OCI-M2 (cell line): Measurements from ENCODE around the gene GBGT1.
"Not testable (repeated sequence)": the region's sequence is repeated elsewhere in the genome, so short reads cannot be mapped to it uniquely, and the experiment has no call there.

Source experiments
- DNase-seq: peaks from one replicate; lab custom pipeline; 2025; ENCODE audit not compliant: unreplicated experiment; lab: John Stamatoyannopoulos, UW

The GBGT1 gene

DNA sequence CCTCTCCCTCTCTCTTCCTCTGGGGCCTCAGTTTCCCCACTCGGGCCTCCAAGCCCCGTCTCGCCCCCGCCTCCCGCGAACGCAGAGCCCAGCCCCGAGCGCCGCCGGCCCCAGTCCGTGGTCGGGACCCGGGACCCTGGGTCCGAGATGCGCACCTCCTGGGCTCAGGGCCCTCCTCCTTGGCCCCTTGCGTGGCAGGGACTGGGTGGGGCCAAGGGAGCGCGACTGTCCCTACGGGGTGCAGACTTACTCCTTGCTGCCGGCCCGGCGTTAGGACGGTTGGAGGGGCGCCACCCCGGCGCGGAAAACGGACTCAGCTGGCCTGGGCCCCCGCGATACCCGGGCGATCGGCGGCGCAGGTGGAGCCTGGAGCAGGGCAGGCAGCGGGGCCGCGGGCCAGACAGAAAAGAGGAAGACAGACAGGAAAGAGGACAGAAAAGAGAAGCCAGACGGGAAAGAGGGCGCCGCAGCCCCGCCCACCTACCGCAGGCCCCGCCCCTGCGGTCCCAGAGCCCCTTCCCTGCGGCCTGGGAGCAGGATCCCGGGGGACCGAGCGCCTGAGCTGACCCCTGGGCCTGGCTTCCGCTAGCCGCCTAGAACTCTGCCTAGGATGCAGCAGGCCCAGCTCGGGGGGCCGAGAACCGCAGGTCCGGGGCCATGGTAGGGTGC is at the start of gene GBGT1:
Gene GBGT1, minus strand, starts transcription at position 411 of the 669 bp plus-strand sequence. CDS start 1,502 bp downstream, outside the sequence.
- peak; percentile 18 for DNase-seq

DNA sequence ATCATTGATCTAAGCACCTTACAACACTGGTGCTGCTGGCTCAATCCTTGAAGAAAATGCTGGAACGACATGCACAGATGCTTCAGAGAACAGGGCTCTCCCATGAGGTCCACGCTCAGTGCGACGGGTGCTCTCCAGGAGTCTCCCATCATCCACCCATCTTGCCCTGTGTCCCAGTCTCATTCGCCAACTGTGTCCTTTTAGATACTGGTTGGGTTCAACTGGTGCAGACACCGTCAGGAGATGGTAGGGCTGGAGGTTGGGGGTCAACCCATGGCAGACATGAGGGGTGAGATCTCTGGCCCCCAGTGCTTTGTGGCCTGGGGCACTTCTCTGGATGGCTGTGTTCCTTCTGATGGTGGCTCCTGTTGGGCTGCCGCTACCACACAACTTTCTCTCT is 46.9 kb upstream of the GBGT1 start:
- no peak for DNase-seq

DNA sequence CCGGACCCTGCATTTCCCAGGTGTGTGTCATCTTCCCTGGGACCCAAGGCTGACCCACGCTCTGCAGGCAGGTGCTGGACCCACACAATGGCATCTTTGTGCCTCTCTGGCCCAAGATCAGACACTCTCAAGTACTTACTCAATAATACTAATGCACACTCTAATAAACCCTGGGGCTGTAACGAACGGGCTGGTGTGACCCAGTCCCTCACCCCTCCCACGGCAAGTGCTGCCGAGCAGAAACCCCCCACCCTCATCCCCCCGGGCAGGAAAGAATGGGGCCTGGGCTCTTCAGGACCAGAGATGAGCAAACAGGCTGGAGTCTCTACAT is 46.5 kb upstream of the GBGT1 start:
- DNase-seq, result no peak

DNA sequence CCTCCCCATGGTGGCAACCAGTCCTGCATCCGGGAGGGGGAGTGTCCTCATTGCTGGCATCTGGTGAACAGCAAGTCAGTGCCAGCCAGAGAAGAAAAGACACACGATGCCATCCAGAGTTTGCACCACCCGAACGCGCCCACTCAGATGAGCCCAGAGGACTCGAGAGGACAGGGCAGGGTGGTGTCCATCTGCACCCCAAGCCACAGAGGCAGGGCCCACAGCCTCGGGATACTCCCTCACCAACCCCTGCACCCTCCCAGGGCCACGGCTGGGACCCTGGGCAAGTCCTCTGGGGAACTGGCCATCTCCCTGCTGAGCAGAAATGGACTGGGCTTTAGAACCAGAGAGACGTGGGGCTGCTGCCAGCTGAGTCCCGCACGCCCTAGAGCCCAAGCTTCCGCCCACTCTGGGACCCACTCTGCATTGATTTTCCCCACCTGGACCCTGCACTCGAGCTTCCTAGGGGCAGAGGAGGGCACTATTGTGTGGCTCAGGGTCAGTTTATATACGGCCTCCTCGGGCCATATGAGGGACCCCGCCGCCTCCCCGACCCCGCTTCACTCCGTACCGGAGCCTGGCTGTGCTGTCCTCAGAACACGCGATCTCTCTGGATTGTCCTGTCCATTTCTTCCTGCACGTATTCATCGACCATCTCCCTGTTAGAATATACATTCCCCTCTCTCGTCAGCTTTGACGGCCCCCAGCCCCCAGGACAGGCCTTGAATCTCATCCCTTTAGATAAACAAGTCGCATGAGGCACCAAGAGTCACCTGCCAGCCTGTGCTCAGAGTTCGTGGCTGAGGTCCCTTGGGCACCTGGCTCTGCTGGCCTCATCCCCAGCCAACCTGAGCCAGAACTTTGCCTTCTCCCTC is 45.9 kb upstream of the GBGT1 start:
- not testable (repeated sequence) for DNase-seq

DNA sequence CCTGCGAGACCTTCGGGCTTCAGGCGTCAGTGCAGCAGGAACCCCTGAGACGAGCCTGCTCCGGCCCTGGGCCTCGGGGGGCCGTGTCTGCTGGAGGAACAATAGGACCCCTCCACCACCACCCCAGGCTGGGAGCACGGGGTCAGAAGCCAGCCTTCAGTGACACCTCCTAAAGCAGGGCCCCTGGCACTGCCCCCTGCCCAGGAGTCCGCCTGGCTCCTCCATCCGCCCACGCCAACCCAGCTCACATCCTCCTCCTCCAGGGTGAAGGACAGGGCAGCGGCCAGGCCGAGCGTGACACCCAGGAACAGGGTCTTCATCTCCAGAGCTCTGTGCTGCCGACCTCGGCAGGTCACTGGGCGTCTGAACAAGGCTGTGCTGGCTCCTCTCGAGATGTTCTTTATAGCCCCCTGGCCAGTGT is 45.2 kb upstream of the GBGT1 start, which contains the start of gene OBP2B:
Gene OBP2B, minus strand, starts transcription at position 371 of the 421 bp plus-strand sequence. Its CDS starts 51 bp downstream, at position 320.
- DNase-seq, result not testable (repeated sequence)

DNA sequence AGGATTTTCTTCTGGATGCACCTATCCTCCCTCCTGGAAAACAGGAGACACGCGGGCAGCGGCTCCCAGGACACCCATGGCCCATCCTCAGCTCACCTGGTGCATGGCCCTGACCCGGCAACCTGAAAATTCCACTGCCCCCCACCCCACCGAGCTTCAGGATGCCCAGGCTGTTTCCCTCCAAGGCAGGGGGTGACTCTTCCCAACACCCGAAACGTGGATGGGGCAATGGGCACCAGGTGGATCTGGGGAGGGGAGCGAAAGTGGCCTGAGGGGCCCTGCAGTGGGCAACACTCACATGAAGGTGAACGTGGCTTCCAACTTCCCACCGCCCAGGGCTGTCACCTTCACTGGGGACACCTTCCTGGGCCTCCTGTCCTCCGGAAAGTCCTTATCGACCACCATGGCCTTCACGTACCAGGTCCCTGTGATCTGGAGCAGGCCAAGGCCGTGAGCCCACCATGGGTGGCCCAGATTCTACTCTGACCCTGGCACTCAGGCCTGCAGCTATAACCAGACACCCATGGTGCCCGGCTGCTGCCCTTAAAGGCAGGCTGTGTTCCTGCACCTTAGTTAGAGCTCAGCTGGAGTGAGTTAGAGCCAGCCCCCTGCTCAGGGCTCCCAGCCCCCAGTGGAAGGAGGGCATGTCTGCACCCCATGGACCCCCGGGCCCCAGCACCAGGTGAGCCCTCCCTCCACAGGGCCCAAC is 44.6 kb upstream of the GBGT1 start:
- DNase-seq, result not testable (repeated sequence)

DNA sequence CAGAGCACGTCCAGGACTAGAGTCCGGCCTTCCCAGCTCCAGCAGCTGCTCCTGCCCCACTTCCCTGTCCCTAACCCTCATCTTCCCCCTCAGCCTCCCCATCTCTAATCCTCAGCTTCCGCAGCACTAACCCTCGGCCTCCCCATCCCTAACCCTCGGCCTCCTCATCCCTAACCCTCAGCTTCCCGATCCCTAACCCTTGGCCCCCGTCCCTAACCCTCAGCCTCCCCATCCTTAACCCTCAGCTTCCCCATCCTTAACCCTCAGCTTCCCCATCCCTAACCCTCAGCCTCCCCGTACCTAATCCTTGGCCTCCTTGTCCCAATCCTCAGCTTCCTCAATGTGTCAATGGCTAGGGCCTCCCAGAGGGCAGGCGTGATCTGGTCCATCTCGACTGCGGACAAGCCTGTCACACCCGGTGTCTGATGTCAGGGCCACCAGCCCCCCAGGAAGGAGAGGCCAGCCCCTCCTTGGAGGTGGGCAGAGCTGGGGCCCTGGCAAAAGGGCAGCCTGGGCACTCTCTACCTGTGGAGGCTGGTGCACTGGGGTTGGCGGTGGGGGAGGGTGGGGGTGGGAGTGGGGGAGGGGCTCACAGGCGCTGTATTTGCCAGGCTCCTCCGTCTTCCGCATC is 43.9 kb upstream of the GBGT1 start:
- no peak for DNase-seq

DNA sequence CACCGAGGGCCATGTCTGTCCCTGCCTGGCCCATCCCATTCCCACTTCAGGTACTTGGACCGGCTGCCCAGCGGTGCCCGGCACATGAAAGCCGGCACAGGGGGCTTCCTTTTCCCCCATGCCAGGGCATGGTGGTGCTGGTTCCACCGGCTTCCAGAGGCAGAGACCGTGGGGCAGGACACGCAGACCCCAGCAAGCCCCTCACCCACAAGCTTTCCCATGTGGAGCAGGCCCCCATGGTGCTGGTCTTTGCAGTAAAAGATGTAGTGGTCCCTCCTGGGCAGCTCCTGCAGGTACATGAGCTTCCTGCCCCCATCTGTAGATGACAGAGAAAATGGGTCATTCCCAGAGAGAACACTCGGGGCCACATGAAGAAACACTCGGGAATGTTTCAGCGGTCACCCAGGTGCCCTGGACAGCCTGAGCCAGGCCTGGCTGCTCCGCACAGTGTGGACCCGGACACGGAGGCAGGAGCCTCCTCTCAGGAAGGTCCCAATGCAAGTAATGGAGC is 43.4 kb upstream of the GBGT1 start:
- no peak for DNase-seq

DNA sequence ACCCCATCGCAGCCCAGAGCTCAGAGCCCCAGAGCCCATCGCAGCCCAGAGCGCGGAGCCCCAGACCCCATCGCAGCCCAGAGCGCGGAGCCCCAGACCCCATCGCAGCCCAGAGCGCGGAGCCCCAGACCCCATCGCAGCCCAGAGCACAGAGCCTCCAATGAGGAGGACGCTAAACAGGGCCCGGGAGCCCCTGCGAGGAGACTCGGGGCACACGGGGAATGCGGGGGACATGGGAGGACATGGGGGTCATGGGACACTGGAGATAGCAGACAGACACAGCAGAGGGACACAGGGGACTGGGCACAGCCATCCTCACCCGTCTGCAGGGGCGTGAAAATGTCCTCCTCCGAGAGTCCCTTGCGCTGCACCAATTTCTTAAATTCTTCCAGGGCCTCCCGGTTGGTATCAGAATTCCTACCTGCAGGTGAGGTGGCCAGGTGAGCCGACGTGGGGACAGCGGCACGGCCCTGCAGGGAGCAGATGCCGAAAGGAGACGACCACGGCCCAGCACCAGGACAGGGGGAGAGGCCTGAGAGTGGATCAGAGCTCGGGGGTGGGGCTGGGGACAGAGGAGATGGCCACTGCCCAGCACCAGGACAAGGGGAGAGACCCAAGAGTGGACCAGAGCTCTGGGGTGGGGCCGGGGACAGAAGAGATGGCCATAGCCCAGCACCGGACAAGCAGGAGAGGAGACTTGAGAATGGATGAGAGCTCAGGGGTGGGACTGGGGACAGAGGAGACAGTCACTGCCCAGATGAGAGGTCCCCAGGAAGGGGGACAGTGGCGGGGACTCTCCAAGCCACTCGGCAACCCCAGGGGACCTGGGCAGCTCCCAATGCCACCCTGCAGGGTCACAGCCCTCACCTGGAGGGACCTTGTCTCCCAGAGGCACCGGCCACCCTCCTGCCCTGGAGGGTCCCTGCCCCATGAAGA is 42.5 kb upstream of the GBGT1 start:
- DNase-seq, result no peak

DNA sequence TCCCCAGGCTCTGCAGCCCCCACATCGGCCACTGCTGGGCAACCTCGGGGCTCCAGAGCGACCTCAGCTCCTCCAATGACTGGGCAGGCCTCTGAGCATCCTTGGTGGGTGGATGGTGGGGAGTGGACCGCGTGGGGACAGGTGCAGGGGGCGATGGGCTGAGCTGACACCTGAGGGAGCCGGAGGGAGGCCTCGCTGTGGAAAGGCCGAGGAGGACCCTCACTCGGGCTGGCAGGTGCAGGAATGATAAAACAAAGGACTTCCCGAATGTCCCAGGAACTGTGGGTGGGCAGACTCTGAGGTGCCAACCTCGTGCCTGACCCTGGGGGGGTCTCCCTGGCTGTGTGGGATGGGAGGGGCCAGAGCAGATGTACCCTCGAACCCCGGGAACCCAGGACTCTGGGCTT is 41.8 kb upstream of the GBGT1 start:
- not testable (repeated sequence) for DNase-seq

DNA sequence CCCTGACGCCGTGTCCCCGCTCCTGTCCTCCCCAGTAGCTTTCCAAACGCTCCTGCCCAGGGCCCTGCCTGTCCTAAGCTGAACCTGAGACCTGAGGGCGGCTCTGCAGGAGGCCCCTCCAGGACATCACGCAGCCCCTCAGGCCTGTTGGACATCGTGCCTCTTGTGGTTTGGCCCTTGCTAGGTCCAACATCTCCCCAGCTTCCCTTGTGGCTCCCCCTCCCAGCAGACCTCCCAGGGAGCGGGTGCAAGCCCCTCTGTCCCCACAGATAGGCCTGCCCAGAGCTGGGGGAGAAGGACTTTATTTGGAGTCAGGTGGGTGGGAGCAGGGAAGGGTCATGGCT is 41.3 kb upstream of the GBGT1 start:
- no peak for DNase-seq

DNA sequence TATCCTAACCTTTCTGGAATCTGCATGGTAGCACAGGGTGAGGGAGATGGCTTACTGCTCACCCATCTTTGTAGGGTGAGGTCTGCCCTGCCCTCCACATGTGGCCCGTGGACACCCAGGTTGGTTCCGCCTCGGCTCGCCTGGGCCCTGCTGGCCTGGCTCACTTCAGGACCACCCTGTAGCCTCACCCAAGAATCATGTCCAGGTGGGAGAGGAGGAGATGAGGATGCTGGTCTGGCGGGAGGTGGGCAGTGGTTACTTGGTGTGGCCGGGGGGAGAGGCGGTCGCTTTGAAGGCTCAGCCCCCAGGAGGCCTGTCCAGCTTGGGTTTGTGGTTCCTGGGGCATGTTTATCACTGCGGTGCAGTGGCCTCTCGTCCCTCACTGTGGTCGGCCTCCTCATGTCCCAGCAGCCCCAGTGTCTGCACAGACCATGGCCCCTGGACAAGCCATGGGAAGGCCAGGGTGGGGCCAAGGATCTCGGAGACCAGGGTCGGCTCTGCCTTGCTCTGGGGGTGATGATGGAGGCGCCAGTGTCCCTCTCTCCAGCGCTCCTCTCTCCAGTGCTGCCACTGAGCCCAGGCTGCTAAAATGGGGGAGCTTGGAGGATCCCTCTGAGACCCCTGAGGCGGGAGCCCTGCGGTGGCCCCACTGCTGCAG is 40.8 kb upstream of the GBGT1 start:
- DNase-seq, result no peak

DNA sequence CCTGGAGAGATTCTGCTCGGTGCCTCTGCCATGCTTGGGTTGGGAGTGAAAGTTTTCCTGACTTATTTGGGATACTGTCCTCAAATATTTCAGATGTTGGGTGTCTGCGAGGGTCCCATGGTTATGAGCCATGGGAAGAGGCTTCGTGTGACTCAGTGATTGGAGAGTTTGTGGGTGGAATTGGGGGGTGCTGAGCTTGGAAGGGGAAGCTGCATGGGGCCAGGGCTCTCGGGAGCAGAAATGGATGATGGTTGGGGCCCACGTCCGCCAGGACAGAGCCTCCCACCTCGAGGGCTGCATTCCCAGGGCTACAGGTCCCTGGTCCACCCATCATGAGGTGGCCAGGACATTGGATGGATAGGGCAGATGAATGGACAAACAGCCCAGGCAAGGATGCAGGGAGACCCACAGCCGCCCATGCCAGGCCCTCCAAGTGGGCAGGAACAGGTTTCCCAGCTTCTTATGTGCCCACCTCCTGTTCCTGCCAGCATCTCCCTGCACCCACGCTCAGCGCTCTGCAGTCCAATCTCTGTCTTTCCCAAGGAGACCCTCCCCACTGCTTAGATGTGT is 39.9 kb upstream of the GBGT1 start:
- no peak for DNase-seq

DNA sequence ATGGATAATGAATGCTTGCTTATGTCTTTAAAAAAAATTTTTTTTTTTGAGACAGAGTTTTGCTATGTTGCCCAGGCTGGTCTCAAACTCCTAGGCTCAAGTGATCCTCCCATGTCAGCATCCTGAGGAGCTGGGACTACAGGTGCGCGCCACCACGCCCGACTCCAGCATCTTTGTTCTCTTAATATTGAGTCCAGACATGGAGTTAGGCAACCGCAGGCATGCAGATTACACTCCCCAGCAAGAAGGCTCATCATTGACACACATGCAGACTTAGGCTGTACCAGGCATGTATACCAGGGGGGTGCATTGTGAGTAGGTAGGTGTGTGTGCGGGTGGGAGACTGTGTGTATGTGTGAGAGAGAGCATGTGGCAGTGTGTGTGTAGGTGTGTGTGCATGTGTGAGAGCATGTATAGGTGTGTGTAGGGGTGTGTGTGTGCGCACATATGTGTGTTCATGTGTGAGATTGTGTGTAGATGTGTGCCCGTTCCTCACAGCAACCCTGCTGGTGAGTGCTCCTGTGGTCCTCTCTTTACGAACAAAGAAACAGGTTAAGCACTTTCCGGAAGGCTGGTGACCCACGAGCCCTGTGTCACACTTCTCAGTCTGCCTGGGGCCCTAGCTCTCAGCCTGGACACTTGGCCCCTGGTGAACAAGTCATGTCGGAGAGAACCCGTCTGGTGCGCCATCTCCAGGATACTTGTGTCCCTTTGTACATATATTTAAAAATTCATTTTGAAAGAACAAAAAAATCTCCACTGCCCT is 39.2 kb upstream of the GBGT1 start:
- no peak for DNase-seq

DNA sequence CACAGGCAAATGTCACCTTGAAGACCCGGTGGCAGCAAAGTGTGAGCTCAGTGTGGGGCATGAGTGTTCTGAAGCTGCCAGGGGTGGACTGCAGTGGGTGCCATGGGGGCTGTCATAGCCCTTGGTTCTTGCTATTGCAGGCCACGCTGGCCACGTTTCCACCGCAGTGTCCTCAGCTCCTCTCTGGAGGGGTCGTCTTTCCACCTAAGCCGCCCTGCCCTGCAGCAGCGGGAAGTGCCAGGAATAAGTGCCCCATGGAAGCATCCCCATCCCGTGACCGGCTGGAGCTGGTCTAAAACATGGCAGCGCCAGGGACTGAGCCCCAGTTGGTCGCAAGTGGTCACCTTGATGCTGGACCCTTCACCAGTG is 38.4 kb upstream of the GBGT1 start:
- no peak for DNase-seq

DNA sequence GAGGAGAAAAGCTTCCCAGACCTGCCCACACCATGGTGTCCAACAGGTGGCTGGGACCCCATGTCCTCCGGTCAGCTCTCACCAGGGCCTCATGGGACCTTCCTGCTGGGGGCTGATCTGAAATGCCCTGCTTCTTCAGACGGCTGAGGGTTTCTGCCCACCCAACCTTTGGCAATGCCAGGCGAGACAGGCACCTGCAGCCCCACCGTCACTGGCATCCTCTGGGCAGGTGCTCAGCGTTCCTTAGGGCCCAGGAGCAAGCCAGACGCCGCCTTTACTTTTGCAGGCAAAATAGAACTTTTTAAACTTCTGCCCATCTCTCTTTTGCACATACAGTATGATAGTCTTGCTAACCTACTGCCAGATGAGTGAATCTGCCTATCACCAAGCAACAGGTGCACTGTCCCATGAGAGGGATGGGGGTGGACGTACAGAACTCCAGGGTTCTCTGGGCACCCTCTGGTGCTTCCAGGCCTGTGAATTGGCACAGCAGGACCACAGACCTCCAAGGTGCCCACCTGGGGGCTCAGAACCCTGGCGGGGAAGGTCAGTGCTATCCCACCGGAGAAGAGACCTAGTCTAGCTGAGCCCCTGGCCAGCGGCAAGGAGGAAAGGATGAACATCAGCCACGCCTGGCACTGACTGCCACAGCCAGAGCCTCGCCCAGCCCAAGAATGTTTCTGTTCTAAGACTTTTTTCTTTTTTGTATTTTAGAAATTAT is 37.9 kb upstream of the GBGT1 start:
- no peak for DNase-seq

DNA sequence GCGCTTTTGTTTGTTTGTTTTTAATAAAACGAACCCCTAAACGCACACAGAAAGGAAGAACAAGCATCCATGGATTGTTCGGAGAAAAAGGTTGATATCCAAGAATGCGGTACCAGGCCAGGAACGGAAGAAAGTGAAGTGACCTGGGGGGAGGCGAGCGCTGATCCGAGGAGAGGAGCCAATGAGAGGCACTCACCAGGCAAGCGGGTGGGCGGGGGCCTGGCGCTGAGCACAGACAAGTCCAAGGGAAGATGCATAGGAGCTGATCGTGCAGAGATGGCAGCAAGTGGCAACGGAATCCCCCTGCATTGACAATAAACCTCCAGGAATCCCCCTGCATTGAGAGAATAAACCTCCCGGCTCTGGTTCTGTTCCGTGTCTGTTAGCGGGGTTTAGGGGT is 36.9 kb upstream of the GBGT1 start:
- DNase-seq, result no peak
